ENCODE results near the gene SRL. TPM values are rescaled to one million over a fixed set of nuclear protein-coding genes. Genes with fewer than 3 reads are reported as not detected.

Gene SRL
- total and polyA plus RNA-seq, 7 donors: 0.33 to 1.2 (median 0.60) TPM

DNA sequence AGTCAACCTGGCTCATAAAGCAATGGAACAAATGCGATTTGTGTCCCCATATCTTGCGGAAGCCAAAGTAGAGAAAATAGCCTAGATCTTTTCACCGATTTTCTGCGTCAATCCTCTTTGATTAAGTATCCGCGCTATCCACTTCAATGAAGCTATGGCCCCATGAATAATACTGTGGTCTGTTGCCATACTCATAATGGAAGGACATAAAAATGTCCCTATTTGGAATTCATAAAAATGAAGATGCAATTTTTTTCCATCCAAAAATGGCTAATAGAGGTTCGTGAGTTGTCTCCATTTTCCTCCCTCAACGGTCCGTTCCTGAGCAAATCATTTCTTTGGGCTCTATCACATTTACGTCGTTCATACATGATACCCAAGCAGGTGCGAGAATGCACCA is 100.3 kb downstream of the SRL start:
- no peaks in the 10 kb centered on the region for H3K36me3 ChIP-seq
- no peak for DNase-seq
- intact Hi-C loops (cut with DNase I): no loop called here
- TF ChIP-seq EP300 (IDR thresholded peaks at IDR 0.05): no peak
- no peak for TF ChIP-seq POLR2A (IDR thresholded peaks at IDR 0.05)
- no peak for TF ChIP-seq POLR2AphosphoS5 (IDR thresholded peaks at IDR 0.05)
- TF ChIP-seq, protein P1, sequence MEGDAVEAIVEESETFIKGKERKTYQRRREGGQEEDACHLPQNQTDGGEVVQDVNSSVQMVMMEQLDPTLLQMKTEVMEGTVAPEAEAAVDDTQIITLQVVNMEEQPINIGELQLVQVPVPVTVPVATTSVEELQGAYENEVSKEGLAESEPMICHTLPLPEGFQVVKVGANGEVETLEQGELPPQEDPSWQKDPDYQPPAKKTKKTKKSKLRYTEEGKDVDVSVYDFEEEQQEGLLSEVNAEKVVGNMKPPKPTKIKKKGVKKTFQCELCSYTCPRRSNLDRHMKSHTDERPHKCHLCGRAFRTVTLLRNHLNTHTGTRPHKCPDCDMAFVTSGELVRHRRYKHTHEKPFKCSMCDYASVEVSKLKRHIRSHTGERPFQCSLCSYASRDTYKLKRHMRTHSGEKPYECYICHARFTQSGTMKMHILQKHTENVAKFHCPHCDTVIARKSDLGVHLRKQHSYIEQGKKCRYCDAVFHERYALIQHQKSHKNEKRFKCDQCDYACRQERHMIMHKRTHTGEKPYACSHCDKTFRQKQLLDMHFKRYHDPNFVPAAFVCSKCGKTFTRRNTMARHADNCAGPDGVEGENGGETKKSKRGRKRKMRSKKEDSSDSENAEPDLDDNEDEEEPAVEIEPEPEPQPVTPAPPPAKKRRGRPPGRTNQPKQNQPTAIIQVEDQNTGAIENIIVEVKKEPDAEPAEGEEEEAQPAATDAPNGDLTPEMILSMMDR (IDR thresholded peaks at IDR 0.05): no peak
- no peaks in the 10 kb centered on the region for H3K4me1 ChIP-seq
- H3K27me3 ChIP-seq: no peaks in the 10 kb centered on the region
- H3K9me3 ChIP-seq: no peaks in the 10 kb centered on the region
- H3K4me3 ChIP-seq: no peak overlapping the region
- 96 to 97% methylated on average over 12 of the region's 12 CpGs for WGBS, 2 donors
- H3K27ac ChIP-seq: no peak overlapping the region

DNA sequence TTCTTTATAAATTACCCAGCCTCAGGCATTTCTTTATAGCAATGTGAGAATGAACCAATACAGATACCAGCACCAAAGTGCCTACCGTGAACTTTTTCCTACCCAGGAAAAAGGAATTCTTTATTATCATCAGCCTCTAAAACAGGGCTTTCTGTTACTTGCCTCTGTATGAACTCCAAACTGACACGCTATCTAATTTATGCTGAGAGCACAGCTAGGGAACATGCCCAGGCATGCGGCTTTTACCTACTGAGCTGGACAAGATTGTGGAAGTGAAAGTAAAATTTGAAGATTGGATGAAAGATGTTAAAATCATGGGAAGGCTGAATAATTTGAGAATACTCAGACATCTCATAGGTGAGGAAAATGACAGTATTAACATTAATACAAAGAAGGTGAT is 101.2 kb downstream of the SRL start:
- WGBS, 2 donors: 85 to 87% methylated on average over 3 of the region's 3 CpGs
- Histone ChIP-seq H3K4me3 (no peak overlapping the region), H3K9me3 (no peaks in the 10 kb centered on the region), H3K27me3 (no peaks in the 10 kb centered on the region), H3K36me3 (no peaks in the 10 kb centered on the region), H3K4me1 (no peaks in the 10 kb centered on the region), H3K27ac (no peak overlapping the region)
- no peak for DNase-seq
- TF ChIP-seq EP300 (IDR thresholded peaks at IDR 0.05): no peak
- TF ChIP-seq, protein P1 (IDR thresholded peaks at IDR 0.05): no peak
- TF ChIP-seq POLR2A (IDR thresholded peaks at IDR 0.05): no peak
- TF ChIP-seq POLR2AphosphoS5 (IDR thresholded peaks at IDR 0.05): no peak
- intact Hi-C loops (cut with DNase I): no loop called here

DNA sequence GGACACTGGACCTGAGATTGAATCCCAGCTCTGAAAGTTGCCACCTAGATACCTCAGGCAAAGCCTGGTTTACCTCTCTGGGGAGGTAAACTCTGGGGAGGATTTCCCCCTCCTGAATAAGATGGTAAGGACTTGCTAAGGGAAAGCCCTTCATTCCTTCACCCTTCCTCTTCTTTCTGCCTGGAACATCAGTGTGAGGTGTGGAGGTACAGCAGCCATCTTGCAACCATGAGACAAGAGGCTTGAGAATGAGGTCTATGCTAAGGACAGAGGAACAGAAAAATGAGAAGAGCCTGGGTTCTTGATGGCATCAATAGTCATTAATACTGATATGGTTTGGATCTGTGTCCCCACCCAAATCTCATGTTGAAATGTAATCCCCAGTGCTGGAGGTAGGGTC is 101.9 kb downstream of the SRL start:
- H3K36me3 ChIP-seq: no peaks in the 10 kb centered on the region
- DNase-seq: no peak
- no peaks in the 10 kb centered on the region for H3K4me1 ChIP-seq
- H3K27me3 ChIP-seq: no peaks in the 10 kb centered on the region
- H3K4me3 ChIP-seq: no peak overlapping the region
- no peaks in the 10 kb centered on the region for H3K9me3 ChIP-seq
- no peak overlapping the region for H3K27ac ChIP-seq
- TF ChIP-seq, protein P1 (IDR thresholded peaks at IDR 0.05): no peak
- no peak for TF ChIP-seq POLR2AphosphoS5 (IDR thresholded peaks at IDR 0.05)
- TF ChIP-seq EP300 (IDR thresholded peaks at IDR 0.05): no peak
- no peak for TF ChIP-seq POLR2A (IDR thresholded peaks at IDR 0.05)
- intact Hi-C loops (cut with DNase I): no loop called here

Other genes starting within 250 kb of the SRL start
- gene ADCY9, start 125.6 kb downstream of the SRL start, total RNA-seq: 10 to 100 TPM; 12.5 to 28.0 (median 13.8) TPM
- 10 to 100 TPM in 1 of 3 donors, 1 to 10 TPM in 2; 1.8 to 11.9 (median 2.8) TPM for gene ADCY9, start 125.6 kb downstream of the SRL start, polyA plus RNA-seq
- 1 to 10 TPM; 3.2 to 3.9 (median 3.6) TPM for gene TFAP4, start 30.9 kb upstream of the SRL start, total RNA-seq
- 10 to 100 TPM in 1 of 3 donors, 1 to 10 TPM in 2; 2.3 to 11.7 (median 4.8) TPM for gene TFAP4, start 30.9 kb upstream of the SRL start, polyA plus RNA-seq
- 10 to 100 TPM in 1 of 4 donors, 1 to 10 TPM in 3; 5.4 to 11.9 (median 5.7) TPM for gene GLIS2, start 74.0 kb upstream of the SRL start, total RNA-seq
- gene GLIS2, start 74.0 kb upstream of the SRL start, polyA plus RNA-seq: 1 to 10 TPM in 2 of 3 donors, under 1 TPM in 1; 0.69 to 4.0 (median 1.8) TPM
- 10 to 100 TPM; 36.7 to 52.7 (median 43.6) TPM for gene PAM16, start 109.2 kb upstream of the SRL start, total RNA-seq
- 10 to 100 TPM; 36.0 to 57.0 (median 49.0) TPM for gene PAM16, start 109.2 kb upstream of the SRL start, polyA plus RNA-seq
- gene VASN, start 129.8 kb upstream of the SRL start, total RNA-seq: 10 to 100 TPM in 1 of 4 donors, 1 to 10 TPM in 3; 7.1 to 10.2 (median 8.3) TPM
- 1 to 10 TPM in 2 of 3 donors, under 1 TPM in 1; 0.46 to 4.2 (median 2.4) TPM for gene VASN, start 129.8 kb upstream of the SRL start, polyA plus RNA-seq
- gene CORO7, start 174.5 kb upstream of the SRL start, total RNA-seq: 10 to 100 TPM; 10.0 to 34.6 (median 19.1) TPM
- gene CORO7, start 174.5 kb upstream of the SRL start, polyA plus RNA-seq: 10 to 100 TPM; 10.8 to 43.4 (median 12.5) TPM
- 10 to 100 TPM; 41.3 to 47.4 (median 44.4) TPM for gene DNAJA3, start 183.8 kb upstream of the SRL start, total RNA-seq
- 10 to 100 TPM; 28.2 to 53.3 (median 35.6) TPM for gene DNAJA3, start 183.8 kb upstream of the SRL start, polyA plus RNA-seq
- 10 to 100 TPM; 24.8 to 62.3 (median 47.0) TPM for gene NMRAL1, start 232.5 kb upstream of the SRL start, total RNA-seq
- 10 to 100 TPM; 29.4 to 52.7 (median 46.8) TPM for gene NMRAL1, start 232.5 kb upstream of the SRL start, polyA plus RNA-seq
- 10 to 100 TPM; 29.9 to 37.1 (median 32.0) TPM for gene HMOX2, start 234.3 kb upstream of the SRL start, total RNA-seq
- gene HMOX2, start 234.3 kb upstream of the SRL start, polyA plus RNA-seq: 10 to 100 TPM; 57.7 to 77.2 (median 62.1) TPM

All from sigmoid colon (tissue), 7 donors.